Effector CD8-positive, alpha-beta T cell (primary cell): Measurements from ENCODE around the gene TSPAN2.
"Not testable (repeated sequence)": the region's sequence is repeated elsewhere in the genome, so short reads cannot be mapped to it uniquely, and the experiment has no call there.

Experiments
- DNase-seq: peaks from one replicate; lab custom pipeline; 2025; lab: John Stamatoyannopoulos, UW

TSPAN2 gene

DNA sequence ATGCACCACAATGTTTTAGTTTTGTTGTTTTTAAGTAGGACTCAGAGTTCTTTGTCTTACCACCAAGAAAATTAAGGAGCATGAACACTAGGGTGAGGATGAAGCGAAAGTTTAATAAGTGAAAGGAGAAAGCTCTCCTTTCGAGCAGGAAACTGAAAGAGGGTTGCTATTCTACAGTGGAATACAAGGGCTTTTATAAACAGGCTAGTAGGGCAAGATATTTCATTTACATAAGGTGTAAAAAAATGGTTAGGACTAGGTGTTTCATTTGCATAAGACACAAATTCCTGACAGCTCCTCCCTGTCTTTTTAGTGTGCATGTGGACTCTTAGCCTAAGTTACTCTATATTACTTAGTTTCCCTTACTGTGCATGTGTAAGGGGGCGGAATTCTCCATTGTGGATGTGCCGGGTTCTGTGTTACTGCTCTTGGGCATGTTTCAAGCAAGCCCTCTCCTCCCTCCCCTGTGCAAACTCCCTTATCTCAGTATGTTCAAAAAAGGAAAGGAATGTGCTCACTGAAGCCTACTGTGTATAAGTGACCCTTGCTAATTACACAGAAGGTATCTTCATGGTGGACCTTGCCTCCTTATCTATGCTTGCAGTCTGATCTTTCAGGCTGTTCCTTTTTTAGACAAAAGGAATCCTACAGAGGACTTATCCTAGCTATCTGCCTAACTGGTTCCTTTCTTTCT is 52.3 kb downstream of the TSPAN2 start:
- no peak for DNase-seq

GRCh38 chr1:115035652-115036051 is 53.7 kb downstream of the TSPAN2 start:
- no peak for DNase-seq

- DNase-seq: no peak
Measured at GRCh38 chr1:115031595-115031994, 57.7 kb downstream of the TSPAN2 start.

- no peak for DNase-seq
Measured at GRCh38 chr1:115029526-115029925, 59.8 kb downstream of the TSPAN2 start, which contains the start of gene TSHB. TSS of gene TSHB (plus strand) at chr1:115029826. CDS start at chr1:115033363, 3,537 bp downstream.

- DNase-seq: no peak
Measured at GRCh38 chr1:115023593-115023992, 65.7 kb downstream of the TSPAN2 start.

DNA sequence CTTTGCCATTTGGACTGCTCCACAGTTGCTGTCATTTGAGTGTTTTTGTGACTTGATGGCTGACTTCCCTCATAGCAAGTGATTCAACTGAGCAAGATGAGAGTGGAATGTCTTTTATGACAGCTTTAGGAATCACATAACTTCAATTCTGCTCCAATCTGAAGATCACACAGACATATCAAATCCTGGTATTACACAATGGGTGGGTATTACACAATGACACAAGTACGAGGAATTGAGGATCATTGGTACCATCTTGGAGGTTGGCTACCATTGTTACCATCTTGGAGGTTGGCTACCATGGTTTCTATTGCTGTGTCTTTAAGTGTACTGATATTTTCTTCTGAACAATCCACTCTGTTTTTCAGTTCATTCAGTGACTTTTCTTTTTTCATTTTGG is 68.2 kb downstream of the TSPAN2 start:
- no peak for DNase-seq

DNA sequence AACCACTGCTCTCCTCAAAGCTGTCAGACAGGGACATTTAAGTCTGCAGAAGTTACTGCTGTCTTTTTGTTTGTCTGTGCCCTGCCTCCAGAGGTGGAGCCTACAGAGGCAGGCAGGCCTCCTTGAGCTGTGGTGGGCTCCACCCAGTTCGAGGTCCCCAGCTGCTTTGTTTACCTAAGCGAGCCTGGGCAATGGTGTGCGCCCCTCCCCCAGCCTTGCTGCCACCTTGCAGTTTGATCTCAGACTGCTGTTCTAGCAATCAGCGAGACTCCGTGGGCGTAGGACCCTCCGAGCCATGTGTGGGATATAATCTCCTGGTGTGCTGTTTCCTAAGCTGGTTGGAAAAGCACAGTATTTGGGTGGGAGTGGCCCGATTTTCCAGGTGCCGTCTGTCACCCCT is 69.8 kb downstream of the TSPAN2 start:
- not testable (repeated sequence) for DNase-seq

DNA sequence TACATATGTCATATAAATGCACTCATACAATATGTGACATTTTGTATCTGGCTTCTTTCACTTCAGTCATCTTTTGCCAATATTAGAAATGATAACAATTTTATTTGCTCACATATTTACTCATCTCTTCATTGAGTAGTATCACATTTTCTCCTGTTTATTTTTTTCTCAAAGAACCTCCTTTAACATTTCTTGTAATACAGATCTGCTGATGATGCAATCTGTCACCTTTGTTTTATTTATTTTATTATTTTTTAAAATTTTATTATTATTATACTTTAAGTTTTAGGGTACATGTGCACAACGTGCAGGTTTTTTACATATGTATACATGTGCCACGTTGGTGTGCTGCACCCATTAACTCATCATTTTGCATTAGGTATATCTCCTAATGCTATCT is 75.5 kb downstream of the TSPAN2 start:
- DNase-seq: no peak

DNA sequence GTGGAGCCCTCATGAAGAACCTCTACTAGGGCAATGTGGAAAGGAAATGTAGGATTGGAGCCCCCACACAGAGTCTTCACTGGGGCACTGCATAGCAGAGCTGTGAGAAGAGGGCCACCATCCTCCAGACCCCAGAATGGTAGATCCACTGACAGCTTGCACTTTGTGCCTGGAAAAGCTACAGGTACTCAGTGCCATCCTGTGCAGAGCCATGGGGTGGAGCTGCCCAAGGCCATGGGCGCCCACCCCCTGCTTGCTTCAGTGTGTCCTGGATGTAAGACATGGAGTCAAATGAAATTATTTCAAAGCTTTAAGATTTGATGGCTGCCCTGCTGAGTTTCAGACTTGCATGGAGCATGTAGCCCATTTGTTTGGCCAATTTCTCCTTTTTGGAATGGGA is 76.9 kb downstream of the TSPAN2 start:
- no peak for DNase-seq

GRCh38 chr1:115012006-115012405 is 77.3 kb downstream of the TSPAN2 start:
- no peak for DNase-seq

DNA sequence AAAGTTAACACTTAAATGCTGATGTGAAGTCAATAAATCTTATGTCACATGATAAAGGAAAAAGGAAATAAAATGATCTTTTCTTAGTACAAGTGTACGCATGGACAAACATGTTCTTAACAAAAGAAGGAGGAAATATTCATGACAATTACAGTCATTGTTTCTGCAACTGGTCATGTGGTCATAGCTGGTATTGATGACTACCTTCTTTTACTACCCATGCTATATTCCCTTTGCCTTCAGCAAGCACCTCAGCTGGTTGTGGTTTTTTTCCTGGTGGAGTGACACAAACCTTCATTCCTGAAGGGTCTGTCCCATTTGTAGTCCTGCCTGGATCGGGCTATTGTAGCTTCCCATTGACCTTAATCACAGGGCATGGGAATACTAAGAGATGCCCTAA is 83.1 kb downstream of the TSPAN2 start:
- no peak for DNase-seq
